Fibroblast of pulmonary artery (primary cell): ENCODE measurements around the gene GATA6.

Experiments
- DNase-seq: peaks from one replicate; pipeline ENCODE4 v3.0.0-alpha.2; 2010; ENCODE audit warnings: low read depth
- H3K4me3 ChIP-seq: replicated peaks from 2 replicates; pipeline ENCODE4 v1.5.1; 2011; ENCODE audit warnings: low read depth, mild to moderate bottlenecking, control low read depth, low read length, moderate library complexity
- TF ChIP-seq, protein P1 (sequence below): IDR thresholded peaks from 2 replicates; pipeline ENCODE4 v1.5.1; 2011; ENCODE audit warnings: mild to moderate bottlenecking, control low read depth, low read length, inconsistent platforms; ENCODE audit errors: missing control alignments

Gene GATA6

DNA sequence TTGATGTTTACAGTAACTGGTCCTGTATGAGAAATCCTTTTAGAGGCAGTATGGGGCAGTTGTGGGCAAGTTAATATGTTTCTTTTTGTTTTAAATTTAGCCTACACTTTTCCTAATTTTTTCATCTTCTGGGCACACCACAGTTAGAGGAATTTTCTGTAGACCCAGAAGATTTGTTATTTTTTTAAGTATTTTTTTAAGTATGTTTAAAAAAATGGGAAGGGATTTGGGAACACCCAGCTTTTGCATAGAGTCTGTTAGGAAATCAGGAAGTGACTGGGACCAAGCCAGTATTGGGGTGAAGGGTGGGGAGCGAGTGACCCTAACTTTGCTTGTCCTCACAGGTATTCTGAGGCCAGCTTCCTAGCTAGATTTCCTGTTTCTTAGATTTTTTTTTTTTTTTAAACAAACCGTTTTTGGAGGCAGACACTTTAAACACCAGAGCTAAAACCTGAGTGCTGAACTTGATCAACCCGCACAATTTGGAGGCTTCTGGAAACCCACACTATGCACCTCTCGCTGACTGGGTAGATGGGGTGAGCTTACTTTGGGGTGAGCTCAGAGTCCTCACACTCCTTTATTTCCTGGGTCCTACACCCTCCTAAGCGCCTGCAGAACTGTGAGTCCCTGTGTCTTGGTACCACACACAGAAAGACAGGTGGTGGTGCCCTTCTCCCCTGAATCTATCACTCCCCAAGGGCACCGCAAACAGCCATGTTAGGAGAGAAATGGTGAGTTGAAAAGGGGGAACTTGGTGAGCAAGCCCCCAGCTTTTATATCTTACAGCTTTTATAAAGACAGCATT lies 5.2 kb downstream of the GATA6 start:
- peak; percentile 64 for DNase-seq
- TF ChIP-seq, protein P1, sequence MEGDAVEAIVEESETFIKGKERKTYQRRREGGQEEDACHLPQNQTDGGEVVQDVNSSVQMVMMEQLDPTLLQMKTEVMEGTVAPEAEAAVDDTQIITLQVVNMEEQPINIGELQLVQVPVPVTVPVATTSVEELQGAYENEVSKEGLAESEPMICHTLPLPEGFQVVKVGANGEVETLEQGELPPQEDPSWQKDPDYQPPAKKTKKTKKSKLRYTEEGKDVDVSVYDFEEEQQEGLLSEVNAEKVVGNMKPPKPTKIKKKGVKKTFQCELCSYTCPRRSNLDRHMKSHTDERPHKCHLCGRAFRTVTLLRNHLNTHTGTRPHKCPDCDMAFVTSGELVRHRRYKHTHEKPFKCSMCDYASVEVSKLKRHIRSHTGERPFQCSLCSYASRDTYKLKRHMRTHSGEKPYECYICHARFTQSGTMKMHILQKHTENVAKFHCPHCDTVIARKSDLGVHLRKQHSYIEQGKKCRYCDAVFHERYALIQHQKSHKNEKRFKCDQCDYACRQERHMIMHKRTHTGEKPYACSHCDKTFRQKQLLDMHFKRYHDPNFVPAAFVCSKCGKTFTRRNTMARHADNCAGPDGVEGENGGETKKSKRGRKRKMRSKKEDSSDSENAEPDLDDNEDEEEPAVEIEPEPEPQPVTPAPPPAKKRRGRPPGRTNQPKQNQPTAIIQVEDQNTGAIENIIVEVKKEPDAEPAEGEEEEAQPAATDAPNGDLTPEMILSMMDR: peak; percentile 10
- peak overlapping the region; percentile 70 for H3K4me3 ChIP-seq

DNA sequence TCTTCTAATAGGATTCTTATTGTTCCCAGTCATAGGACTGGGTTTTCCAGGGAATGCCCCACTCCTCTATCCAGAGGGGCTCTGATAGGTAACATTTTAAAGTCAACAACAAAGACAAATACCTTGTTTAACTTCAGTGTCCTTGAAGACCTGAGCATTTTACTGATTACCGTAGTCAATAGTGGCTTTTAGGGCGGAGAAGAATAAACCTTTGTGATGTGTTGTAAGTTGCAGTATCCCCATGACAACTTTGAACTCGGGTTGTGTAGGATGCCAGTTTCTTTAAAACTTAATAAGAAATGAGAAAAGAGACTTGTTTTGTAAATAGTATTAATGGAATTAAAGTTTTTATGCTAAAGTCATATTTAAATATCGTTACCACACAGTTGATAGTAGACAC lies 6.0 kb downstream of the GATA6 start:
- TF ChIP-seq, protein P1: no peak
- peak overlapping the region; percentile 70 for H3K4me3 ChIP-seq
- peak; percentile 56 for DNase-seq

DNA sequence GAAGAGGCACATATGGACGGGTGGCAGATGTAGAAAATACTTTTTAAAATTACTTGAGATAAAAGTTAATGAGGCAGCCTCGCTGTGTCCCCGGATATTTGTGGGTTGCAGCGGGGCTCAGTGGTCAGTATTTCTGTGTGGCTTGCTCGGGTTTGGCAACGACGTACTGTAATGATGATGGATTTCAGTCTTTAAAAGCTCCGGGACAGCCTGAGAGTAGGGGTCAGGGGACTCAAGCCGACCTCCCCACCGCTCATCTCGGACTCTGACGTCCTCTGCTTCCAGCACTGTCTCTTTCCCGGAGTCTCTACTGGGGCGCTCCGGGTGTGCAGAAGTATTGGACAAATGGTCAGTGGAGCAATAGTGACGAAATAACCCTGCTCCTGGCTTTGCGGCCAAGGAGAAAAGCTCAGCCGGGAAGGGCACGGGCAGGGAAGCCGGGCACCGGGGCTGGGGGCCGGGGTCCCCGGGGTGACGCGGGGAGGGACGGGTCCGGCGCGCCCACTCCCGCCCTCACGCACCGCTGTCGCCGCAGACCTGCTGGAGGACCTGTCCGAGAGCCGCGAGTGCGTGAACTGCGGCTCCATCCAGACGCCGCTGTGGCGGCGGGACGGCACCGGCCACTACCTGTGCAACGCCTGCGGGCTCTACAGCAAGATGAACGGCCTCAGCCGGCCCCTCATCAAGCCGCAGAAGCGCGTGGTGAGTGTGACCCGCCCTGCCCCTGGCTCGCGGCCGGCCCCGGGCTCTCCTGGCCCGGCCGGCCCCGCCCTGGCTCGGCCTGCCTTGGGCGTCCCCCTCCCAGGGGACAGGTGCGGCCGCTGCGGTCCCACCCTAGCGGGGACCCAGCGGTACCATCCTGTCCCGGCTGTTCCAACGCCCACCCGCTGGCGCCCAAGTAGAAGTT lies 7.3 kb downstream of the GATA6 start:
- H3K4me3 ChIP-seq: peak overlapping the region; percentile 70
- TF ChIP-seq, protein P1: no peak
- peak; percentile 69 for DNase-seq

DNA sequence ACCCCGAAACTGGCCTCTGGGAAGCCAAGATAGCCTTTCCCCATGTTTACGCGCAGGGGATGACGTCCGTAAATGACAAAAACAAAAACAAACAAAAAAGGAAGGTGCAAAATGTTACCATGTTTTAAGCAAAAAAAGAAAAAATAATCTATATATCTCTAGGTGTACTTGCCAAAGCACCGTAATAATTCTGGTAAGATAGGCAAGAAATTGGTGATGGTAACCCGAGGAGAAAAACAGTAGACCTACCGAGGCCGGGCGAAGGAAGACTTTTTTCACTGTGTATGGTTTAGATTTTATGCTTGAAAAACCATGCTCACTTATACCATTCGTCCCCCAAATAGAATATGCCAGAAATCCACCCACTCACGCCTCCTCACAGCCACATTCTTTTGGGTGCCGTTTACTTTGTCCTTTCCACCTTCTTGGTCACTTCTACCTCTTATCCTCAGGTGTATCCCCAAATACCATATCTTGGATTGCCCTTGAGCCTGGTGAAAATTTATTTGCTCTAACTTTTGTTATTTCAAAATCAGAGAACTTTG lies 8.0 kb downstream of the GATA6 start:
- peak; percentile 45 for DNase-seq
- TF ChIP-seq, protein P1: no peak
- peak overlapping the region; percentile 70 for H3K4me3 ChIP-seq

DNA sequence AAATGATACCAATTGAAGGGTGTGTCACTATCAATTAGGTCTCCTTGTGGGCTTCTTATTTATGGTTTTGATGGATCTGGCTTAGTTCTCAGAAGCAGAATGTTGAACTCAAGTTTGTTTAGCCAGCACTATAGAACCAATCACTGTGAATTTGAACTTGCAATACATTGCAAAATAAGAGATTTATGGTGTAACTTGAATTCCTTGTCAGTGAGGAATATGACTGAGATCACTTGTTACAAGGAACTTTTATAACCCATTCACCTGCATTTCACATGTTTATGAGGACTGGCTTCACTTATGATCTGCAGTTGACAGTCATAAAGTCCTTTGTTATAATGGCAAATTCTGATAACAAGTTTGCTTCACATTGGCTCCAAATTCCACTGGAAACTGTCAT lies 9.8 kb downstream of the GATA6 start:
- H3K4me3 ChIP-seq: peak overlapping the region; percentile 70
- TF ChIP-seq, protein P1: no peak
- peak; percentile 68 for DNase-seq

DNA sequence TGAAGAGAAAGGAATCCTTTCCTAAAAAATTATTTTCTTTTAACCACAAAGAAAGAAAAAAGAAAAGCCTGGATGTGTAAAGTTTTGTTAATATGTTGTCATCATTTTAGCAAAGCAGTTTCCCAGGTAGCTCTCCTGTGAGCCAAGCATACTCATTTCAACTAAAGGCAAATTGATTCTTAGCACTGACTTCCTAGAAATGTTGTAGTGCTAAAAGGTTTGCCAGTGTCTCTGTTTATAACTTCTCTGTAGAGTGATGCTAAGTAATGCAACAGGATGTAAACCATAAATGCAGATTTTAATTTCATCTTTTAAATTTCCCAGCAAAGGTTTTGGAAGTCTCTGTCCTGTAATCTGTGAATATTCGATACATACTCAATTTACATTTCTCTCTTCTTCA lies 10.2 kb downstream of the GATA6 start:
- TF ChIP-seq, protein P1: no peak
- DNase-seq: no peak
- no peak overlapping the region for H3K4me3 ChIP-seq
